GM18951 (cell line): ENCODE data around the gene OLIG2.

Experiments used
- POLR2A ChIP-seq: IDR thresholded peaks from 4 replicates; pipeline ENCODE4 v1.6.1; 2011; ENCODE audit warnings: mild to moderate bottlenecking; ENCODE audit not compliant: insufficient read length, insufficient read depth; ENCODE audit errors: extremely low read depth
- in situ Hi-C: fragments of 300-500 bp; cut with MboI; formaldehyde crosslinking; loops from one replicate; pipeline ENCODE4 v1.12.0; 2022; ENCODE audit warnings: low sequenced_read_pairs, mixed read lengths, inconsistent platforms; ENCODE audit not compliant: unreplicated experiment

The OLIG2 gene

GRCh38 chr21:33033094-33033951, 7.6 kb downstream of the OLIG2 start:
- TF ChIP-seq POLR2A = no peak
- in situ Hi-C loops = no loop called here

- in situ Hi-C loops = no loop called here
Measured at GRCh38 chr21:33033961-33034413, 8.3 kb downstream of the OLIG2 start.

DNA sequence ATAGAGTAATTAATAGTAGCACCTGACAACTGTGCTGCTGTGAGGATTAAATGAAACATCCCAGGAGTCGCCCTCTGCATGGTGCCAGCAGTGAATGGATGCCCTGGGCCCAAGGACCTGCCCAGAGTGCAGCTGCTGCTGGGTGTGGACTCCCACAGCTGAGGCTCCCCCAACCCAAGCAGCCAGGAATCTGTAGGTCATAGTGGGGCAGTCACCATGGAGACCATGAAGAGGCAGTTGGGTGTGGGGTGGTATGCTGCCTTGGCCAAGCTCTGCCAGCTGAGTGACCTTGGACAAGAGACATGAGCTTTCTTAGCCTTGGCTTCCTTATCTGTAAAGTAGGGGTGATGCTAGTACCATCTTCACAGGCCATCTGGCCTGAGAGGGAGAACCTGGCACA, 9.4 kb downstream of the OLIG2 start:
- in situ Hi-C loops = no loop called here
- TF ChIP-seq POLR2A = no peak

More at GRCh38 chr21:33033961-33034413, 8.3 kb downstream of the OLIG2 start:
- TF ChIP-seq POLR2A = no peak

DNA sequence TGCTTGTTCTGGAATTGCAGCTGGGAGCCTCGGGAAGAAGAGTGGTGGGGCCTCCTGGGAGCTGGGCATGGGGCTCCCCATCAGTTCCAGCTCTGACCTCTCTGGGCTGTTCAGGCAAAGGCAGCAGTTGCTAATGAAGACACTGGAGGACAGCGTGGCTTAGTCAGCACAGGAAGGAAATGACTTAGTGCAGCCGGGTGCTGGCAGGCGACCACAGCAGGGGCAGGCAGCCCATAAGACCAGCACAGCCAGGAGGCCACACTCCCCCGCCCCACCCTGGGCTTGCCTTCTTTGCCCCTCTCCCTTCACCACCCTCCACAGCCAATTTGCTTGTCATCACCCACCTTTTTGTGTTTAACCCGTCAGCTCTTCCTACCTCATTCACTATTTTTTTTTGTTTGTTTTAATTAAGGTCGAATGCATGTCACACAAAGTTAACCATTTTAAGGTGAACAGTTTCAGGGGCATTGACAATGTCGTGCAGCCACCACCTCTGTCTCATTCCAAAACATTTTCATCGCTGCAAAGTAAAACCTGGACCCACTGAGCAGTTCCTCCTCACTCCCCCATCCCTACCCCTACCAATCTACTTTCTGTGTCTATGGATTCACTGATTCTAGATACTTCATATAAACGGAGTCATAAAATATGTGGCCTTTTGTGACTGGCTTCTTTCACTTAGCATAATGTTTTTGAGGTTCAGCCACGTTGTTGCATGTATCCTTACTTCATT, 10.9 kb downstream of the OLIG2 start:
- TF ChIP-seq POLR2A = no peak
- in situ Hi-C loops = no loop called here

GRCh38 chr21:33037501-33037900, 11.8 kb downstream of the OLIG2 start:
- in situ Hi-C loops = no loop called here
- no peak for TF ChIP-seq POLR2A

- in situ Hi-C loops = no loop called here
Measured at GRCh38 chr21:33039536-33039935, 13.8 kb downstream of the OLIG2 start.

GRCh38 chr21:33040215-33040614, 14.5 kb downstream of the OLIG2 start:
- no peak for TF ChIP-seq POLR2A
- in situ Hi-C loops = no loop called here

More at GRCh38 chr21:33039536-33039935, 13.8 kb downstream of the OLIG2 start:
- TF ChIP-seq POLR2A = no peak

DNA sequence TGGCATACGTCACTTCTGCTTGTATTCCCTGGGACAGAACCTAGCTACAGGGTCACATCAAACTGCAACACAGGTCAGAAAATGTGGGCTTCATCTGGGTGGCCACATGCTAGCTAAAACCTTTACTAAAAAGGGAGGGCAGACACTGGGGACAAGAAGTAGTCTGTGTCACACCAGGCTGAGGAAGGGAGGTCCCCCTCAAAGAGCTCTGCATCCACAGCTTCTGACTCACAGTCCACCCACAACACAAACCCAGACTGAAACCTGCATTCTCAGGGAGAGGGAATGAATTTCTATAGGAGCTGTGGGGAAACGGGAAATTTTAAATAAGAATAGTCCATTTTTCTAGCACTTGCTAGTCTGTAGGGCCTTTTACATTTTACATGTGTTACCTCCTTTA, 16.2 kb downstream of the OLIG2 start:
- in situ Hi-C loops = no loop called here
- TF ChIP-seq POLR2A = no peak

DNA sequence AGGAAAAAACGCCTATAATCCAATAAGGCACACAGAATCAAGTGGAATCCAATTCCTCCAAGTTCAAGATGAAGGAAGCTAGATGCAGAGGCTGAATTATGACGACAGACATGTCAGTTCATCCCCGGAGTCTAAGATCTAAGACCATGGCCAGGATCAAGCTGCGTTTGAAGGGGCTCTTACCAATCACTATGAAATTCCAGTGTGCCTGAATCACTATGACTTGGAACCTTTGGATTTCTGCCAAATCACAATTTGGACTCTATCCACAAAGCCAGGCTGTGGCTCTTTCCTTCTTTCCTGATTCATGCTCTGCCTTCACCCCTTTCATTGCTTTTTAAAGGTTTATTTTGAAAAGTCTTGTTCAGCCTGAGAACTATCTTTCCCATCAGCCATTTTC, 17.1 kb downstream of the OLIG2 start:
- in situ Hi-C loops = no loop called here
- TF ChIP-seq POLR2A = no peak

- in situ Hi-C loops = no loop called here
- TF ChIP-seq POLR2A = no peak
Measured at GRCh38 chr21:33046455-33046854, 20.7 kb downstream of the OLIG2 start.

DNA sequence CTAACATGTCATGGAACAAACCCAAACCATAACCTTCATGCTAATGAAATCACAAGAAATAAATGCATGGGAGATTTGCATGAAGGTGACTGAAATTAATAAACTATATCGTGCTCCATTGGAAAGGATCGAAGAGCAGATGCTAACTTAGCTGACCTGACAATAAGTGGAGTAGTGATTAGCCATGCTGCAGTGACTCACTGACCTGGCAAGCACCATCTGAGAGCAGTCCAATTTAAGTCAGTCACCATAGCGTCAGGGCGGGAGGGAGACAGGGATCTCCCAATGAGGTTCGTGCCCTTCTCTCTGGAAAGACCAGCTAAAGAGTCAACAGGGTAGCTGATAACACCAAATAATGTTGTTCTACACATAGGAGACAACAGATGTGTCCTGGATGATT, 21.5 kb downstream of the OLIG2 start:
- in situ Hi-C loops = no loop called here
- TF ChIP-seq POLR2A = no peak

GRCh38 chr21:33051925-33052324, 26.2 kb downstream of the OLIG2 start:
- no peak for TF ChIP-seq POLR2A
- in situ Hi-C loops = no loop called here

GRCh38 chr21:33053951-33054350, 28.2 kb downstream of the OLIG2 start:
- TF ChIP-seq POLR2A = no peak
- in situ Hi-C loops = no loop called here

DNA sequence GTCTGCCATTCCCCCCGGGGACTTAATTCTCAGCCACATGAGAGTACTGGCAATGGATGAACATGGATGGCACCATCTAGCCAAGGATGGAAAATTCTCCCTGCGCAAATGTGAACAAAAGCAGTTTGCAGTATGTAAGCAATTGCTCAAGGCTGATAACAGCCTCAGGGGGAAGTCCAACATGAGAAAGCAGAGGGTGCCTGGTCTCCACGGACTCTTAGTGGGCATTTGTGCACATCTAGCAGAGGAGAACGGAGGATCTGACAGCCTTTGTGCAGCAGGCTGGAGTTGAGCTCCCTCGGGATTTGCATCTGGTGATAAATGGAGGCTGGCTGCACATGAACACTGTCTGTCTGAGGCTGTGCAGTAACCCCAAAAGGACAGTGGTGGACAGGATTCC, 30.3 kb downstream of the OLIG2 start:
- in situ Hi-C loops = no loop called here
- TF ChIP-seq POLR2A = no peak

DNA sequence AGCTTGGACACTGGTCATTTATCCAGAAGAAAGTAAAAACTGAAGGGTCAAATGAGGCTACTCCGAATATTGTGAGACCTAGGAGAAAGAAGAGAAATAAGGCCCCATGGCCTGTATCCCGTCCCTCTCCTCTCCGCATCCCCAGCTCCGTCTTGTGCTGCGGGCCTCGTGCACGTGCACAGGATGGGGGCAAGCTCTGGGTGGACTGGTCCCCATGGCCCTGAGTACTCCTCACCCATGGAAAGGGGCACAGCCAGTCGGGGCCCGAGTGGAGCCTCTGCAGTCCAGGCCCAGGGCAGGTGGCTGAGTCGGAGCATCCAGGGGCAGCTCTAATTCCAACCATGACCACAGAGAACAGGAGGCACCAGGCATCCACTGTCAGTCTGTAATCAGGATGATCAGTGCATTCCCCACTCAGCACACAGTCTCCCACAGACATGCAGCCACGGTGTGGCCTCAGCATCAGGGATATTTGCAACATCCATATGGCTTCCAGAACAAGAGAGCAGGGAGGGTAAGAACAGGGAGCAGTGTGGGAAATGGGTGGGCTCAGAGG, 31.7 kb downstream of the OLIG2 start:
- in situ Hi-C loops = no loop called here
- no peak for TF ChIP-seq POLR2A
